ENCODE measurements around the gene MYOC.
"Not testable (repeated sequence)": the region's sequence is repeated elsewhere in the genome, so short reads cannot be mapped to it uniquely, and the experiment has no call there.

Gene MYOC

DNA sequence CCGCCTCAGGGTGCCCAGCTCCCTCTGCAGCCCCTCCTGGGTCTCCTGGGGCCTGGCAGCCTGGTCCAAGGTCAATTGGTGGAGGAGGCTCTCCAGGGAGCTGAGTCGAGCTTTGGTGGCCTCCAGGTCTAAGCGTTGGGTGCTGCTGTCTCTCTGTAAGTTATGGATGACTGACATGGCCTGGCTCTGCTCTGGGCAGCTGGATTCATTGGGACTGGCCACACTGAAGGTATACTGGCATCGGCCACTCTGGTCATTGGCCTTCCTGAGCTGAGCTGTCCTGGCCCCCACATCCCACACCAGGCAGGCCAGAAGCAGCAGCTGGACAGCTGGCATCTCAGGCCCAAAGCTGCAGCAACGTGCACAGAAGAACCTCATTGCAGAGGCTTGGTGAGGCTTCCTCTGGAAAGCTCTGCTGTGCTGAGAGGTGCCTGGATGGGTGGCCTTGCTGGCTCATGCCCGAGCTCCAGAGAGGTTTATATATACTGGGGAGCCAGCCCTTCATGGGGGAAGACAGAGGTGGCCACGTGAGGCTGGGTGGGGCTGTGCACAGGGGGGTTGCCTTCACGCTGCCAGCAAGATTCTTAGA, at the start of gene MYOC:
Gene MYOC (minus strand): TSS at position 455 of the 589 bp plus-strand sequence. CDS start 77 bp downstream, at position 378.
- no peak for DNase-seq

- no peak for DNase-seq
These were observed 47.0 kb upstream of the MYOC start for GRCh38 chr1:171699531-171699930.

- not testable (repeated sequence) for DNase-seq
These were observed 43.3 kb upstream of the MYOC start for GRCh38 chr1:171695772-171696171.

GRCh38 chr1:171693541-171693940, 41.1 kb upstream of the MYOC start:
- not testable (repeated sequence) for DNase-seq

GRCh38 chr1:171683870-171684269, 31.4 kb upstream of the MYOC start:
- no peak for DNase-seq

DNA sequence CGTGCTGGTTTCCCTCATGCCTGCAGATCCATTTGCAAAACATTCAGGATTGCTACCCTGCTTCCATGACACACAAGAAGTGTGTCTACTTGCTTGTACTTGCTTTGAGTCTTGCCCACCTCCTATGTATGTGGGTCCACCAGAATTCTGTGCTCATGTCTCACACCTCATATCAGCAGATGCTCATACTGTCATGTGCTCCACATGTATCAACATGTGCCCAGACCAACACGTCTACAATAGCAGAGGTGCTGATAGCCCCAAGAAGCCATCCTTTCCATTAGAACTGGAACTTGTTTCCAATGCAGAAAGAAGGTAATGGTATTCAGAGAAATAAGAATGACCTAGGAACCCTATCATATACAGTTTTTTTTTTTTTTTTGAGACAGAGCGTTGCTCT, 27.9 kb upstream of the MYOC start:
- DNase-seq = no peak

DNA sequence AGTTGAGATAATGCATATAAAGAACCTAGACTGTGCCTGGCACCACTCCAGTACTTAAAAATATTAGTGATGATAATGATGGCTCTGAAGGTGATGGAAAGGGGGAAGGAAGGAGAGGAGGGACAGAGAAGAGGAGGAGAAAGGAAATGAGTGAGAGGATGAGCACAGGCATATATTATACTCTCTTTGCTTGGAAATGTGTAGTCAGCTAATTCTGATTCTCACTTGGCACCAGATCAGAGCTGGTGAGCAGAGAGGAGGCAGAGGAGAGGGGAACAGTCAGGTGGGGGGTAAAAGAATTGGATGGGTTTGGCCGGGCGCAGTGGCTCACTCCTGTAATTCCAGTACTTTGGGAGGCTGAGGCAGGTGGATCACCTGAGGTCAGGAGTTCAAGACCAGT, 24.3 kb upstream of the MYOC start:
- DNase-seq = no peak

DNA sequence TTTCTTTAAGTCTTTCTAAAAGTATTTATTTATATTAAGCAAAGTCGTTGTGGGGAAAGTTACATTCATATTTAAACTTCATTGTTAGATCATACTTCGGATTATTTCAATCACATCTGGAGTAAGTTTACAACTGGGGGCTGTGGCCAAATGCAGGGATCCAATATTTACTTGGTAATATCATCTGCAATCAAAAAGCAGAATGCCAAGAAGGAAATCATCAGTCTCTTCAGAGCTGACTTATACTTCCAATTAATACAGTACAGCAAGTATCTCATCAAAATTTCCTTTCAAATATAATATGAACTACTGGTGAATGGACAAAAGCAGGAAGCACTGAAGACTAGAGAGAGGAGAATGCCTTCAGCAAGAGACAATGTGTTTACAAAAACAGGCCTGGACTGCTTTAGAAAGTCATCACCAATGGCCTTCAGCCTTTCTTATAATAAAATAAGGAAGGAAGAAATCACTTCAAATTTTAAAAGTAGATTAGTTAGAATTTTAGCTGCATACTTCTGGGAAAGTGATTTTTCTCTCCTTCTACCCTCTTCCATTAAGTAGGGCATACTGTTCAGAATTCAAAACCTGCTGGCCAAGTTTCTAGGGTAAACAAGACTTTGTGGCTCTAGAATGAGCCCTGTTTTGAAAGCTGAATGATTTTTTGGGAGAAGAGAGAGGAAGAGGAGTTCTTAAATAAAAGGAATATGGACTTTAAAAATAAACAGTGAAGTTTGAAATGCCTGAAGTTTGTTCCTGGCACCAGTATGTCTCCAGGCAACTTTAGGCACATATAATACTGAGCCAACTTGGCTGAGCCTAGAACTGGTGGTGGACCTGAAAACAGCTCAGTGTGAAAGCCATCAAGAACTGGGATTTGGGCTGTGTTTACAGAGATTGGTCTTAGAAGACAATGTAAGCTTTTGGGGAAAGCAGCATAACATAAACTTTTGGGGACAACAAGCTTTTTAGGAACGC, 22.2 kb upstream of the MYOC start:
- DNase-seq = no peak

DNA sequence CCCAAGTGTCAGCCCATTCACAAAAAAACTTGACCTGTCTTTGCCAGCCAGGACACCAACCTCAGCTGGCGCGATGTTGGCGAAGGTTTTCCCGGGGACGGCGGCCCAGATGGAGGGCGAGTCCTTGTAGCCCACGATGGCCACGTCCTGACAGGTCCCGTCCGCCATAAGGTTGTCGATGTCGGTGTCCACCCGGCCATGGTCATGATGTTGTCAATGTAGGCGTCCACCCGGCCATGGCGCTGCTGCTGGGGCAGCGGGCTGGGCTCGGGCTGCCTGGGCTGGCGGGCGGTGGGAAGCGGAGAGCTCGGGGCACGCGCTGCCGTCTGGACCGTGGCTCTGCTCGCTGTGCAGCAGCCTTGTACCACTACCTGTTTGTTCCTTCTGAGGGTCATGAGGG, 18.3 kb upstream of the MYOC start:
- DNase-seq = no peak

DNA sequence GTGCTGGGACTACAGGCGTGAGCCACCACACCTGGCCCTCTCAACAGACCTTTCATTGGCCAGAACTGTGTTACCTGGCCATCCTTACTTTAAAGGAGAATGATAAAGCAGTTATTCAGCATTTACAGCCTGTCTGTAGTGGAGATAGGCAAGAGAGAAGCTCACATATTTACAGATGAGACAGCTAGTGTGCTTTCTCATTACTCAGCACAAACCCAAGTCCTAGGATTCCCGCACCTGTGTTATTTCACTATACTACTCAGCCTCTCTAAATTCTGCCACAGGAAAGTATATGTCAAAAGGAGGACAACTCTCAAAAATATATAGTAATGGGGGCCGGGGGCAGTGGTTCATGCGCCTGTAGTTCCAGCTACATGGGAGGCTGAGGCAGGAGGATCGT, 15.9 kb upstream of the MYOC start:
- no peak for DNase-seq

GRCh38 chr1:171666114-171666769, 13.8 kb upstream of the MYOC start:
- no peak for DNase-seq

DNA sequence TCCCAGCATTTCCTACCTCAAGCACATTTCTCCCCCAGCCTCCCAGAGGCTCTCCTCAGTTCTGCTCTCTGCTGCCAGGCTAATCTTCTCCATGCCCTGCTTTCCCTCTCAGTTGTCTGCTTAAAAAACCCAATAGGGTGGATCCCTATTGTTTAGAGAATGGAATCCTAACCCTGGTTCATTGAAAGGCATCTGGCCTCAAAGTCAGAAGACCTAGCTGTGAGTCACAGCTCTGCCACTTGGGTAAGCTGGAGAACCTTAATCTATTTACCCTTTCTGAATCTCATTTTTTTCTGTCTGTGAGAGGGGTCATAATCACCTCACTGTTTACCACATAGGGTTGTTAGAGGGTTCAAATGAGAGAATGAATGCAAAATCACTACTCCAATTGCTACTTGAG, 12.5 kb upstream of the MYOC start:
- no peak for DNase-seq

GRCh38 chr1:171663854-171664575, 11.5 kb upstream of the MYOC start:
- no peak for DNase-seq

- no peak for DNase-seq
These were observed 10.8 kb upstream of the MYOC start for GRCh38 chr1:171663036-171663853.

DNA sequence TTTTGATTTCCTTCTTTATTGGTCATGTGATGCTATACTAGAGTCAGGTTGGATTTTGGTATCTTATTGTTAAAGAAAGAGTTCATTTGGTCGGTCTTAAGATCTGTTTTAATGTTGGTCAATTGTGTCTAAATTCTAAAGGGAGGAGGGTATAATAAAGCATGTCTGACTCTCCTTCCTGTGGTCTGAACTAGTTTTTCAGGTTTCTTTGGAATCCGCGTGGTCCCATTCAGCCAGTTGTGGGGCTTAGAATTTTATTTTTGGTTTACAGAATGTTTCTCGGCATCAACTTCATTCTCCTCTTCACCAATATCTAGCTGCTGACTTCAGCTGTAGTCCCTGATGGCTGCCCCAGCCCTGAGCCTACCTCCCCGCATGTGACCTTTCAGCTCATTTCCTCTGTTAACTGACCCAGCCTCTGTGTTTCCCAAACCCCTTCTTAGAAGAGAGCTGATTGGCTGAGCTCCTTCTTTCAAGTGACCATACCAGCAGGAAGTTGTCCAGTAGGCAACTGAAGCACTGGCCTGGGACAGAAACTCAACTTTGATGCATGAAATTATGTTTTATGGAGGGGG, 8.7 kb upstream of the MYOC start:
- no peak for DNase-seq

DNA sequence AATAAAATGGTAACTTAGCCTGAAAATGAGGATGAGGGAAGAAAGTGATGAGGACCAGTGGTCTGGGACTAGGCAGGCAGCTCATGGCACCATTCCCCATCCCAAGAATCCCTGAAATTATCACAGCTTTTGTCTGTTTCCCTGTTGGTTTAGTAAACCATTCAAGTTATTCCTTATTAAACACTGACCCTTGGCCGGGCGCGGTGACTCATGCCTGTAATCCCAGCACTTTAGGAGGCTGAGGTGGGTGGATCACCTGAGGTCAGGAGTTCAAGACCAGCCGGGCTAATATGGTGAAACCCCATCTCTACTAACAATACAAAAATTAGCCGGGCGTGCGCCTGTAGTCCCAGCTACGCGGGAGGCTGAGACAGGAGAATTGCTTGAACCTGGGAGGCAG, 3.7 kb upstream of the MYOC start:
- DNase-seq = not testable (repeated sequence)

DNA sequence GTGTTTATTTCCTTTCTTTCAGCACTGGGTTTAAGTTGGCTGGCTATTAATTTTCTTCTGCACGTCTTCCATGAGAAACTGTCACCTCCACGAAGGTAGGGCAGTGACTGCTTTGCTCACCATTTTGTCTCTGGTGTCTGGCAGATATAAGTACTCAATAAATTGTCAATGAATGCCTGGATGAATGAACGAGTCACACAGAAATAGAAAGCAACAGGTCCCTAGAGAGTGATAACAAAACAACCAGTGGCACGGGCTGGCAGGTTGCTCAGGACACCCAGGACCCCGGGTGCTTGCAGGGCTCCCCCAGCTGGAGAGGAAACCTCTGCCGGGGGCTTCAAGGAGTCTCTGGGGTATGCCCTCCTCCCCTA, 3.2 kb upstream of the MYOC start:
- no peak for DNase-seq

- peak; percentile 20 for DNase-seq
These were observed 2.7 kb upstream of the MYOC start for GRCh38 chr1:171654942-171655745.

DNA sequence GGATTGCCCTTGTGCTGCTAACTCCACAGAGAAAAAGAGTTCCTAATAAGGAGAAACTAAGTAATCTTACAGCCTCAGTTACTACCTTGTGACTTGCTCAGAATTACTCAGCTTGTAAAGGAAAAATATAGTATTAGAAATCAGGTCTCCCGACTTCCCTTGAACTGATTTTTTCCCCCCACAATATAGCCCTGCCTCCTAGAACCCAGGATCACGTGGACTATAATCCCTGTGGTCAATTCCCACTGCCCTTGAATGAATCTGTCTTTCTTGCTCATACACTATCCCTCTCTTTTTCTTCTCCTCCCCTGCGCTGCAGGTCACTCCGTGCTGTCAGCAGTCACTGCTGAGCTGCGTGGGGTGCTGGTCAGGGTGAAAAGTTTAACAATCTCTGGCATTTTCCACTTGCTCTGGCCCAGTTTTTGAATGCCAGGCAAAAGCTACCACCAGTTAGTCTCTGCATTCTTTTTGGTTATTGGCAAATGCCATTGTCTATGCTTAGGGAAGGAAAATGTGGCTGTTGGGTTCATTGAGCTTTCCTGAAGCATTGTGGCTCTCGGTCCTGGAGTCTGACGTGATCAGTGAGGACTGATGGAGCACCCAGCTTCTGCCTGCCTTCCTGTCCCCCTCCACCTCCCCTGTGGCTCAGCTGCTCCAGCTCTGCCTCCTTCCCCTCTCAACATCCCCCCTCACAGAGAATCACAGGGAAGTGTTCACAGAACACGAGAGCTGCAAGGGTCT, 1.9 kb upstream of the MYOC start:
- DNase-seq = no peak

- no peak for DNase-seq
These were observed 1.3 kb upstream of the MYOC start for GRCh38 chr1:171653796-171654195.
